ENCODE data around the gene TMED9.
A peak's percentile ranks its signal among the peaks of the same experiment; 100 is the strongest.

Gene TMED9

GRCh38 chr5:177578316-177578715 is 13.7 kb upstream of the TMED9 start:
- no peak for DNase-seq (ENCODE audit: low spot score)

- DNase-seq (ENCODE audit: low spot score) = no peak
These were observed 3.5 kb upstream of the TMED9 start for GRCh38 chr5:177588413-177588909.

- no peak for DNase-seq (ENCODE audit: low spot score)
These were observed 1.6 kb upstream of the TMED9 start for GRCh38 chr5:177590406-177590805.

- no peak for DNase-seq (ENCODE audit: low spot score)
These were observed 353 bp upstream of the TMED9 start for GRCh38 chr5:177591690-177592009.

GRCh38 chr5:177592905-177593304 is 902 bp downstream of the TMED9 start:
- no peak for DNase-seq (ENCODE audit: low spot score)

GRCh38 chr5:177593511-177593910 is 1.5 kb downstream of the TMED9 start:
- DNase-seq (ENCODE audit: low spot score) = no peak

GRCh38 chr5:177594071-177594470 is 2.1 kb downstream of the TMED9 start:
- no peak for DNase-seq (ENCODE audit: low spot score)

- no peak for DNase-seq (ENCODE audit: low spot score)
These were observed 3.1 kb downstream of the TMED9 start for GRCh38 chr5:177595026-177595585.

- DNase-seq (ENCODE audit: low spot score) = no peak
These were observed 4.2 kb downstream of the TMED9 start for GRCh38 chr5:177595991-177596774.

- DNase-seq (ENCODE audit: low spot score) = no peak
These were observed 4.8 kb downstream of the TMED9 start for GRCh38 chr5:177596775-177597238.

- DNase-seq (ENCODE audit: low spot score) = no peak
These were observed 6.5 kb downstream of the TMED9 start for GRCh38 chr5:177598477-177598876.

GRCh38 chr5:177599731-177600507 is 7.9 kb downstream of the TMED9 start, which contains the start of gene B4GALT7:
TSS of gene B4GALT7 (plus strand) at chr5:177600132. CDS start at chr5:177600211, 79 bp downstream.
- DNase-seq (ENCODE audit: low spot score) = peak; percentile 32

GRCh38 chr5:177600508-177601018 is 8.6 kb downstream of the TMED9 start:
- DNase-seq (ENCODE audit: low spot score) = no peak

- DNase-seq (ENCODE audit: low spot score) = no peak
These were observed 9.1 kb downstream of the TMED9 start for GRCh38 chr5:177601126-177601525.

- no peak for DNase-seq (ENCODE audit: low spot score)
These were observed 9.8 kb downstream of the TMED9 start for GRCh38 chr5:177601577-177602457.

- no peak for DNase-seq (ENCODE audit: low spot score)
These were observed 10.4 kb downstream of the TMED9 start for GRCh38 chr5:177602458-177602830.

GRCh38 chr5:177603631-177604030 is 11.6 kb downstream of the TMED9 start:
- DNase-seq (ENCODE audit: low spot score) = no peak

GRCh38 chr5:177604116-177604521 is 12.1 kb downstream of the TMED9 start:
- DNase-seq (ENCODE audit: low spot score) = no peak

- DNase-seq (ENCODE audit: low spot score) = no peak
These were observed 12.7 kb downstream of the TMED9 start for GRCh38 chr5:177604656-177605055.

- DNase-seq (ENCODE audit: low spot score) = no peak
These were observed 13.1 kb downstream of the TMED9 start for GRCh38 chr5:177605078-177605477.

- DNase-seq (ENCODE audit: low spot score) = no peak
These were observed 13.7 kb downstream of the TMED9 start for GRCh38 chr5:177605667-177606066.

All from COLO829 (cell line).